Suprapubic skin (tissue), 4 donors: ENCODE results near the gene POLR3A.
"Not testable (repeated sequence)": the region's sequence is repeated elsewhere in the genome, so short reads cannot be mapped to it uniquely, and the experiment has no call there.

ENCODE experiments used
- CTCF ChIP-seq, 2 donors: fragments of 200-600 bp in 1 of 2; fragments of 450-650 bp in 1 of 2; sonication (generic) in 1 of 2; IDR thresholded peaks; one replicate each; pipeline ENCODE4 v1.5.1; 2016 to 2019; ENCODE audit warnings: antibody characterized with exemption in 2 of 2, mild to moderate bottlenecking in 1 of 2, moderate library complexity in 1 of 2
- EP300 ChIP-seq: sonication (generic); formaldehyde crosslinking; IDR thresholded peaks from one replicate; pipeline ENCODE4 v1.6.1; 2017; ENCODE audit warnings: antibody characterized with exemption
- POLR2A ChIP-seq, 2 donors: fragments of 450-650 bp; IDR thresholded peaks; one replicate each; pipeline ENCODE4 v1.6.1; 2017; ENCODE audit warnings: antibody characterized with exemption in 2 of 2, mild to moderate bottlenecking in 2 of 2, moderate library complexity in 2 of 2
- POLR2AphosphoS5 ChIP-seq, 3 donors: sonication (generic); formaldehyde crosslinking; IDR thresholded peaks; one replicate each; pipeline ENCODE4 v1.6.1; 2017; ENCODE audit warnings: antibody characterized with exemption in 3 of 3

DNA sequence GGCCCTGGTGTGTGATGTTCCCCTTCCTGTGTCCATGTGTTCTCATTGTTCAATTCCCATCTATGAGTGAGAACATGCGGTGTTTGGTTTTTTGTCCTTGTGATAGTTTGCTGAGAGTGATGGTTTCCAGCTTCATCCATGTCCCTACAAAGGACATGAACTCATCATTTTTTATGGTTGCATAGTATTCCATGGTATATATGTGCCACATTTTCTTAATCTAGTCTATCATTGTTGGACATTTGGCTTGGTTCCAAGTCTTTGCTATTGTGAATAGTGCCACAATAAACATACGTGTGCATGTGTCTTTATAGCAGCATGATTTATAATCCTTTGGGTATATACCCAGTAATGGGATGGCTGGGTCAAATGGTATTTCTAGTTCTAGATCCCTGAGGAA lies 35.6 kb upstream of the POLR3A start:
- not testable (repeated sequence) for TF ChIP-seq CTCF (IDR thresholded peaks at IDR 0.05); POLR2AphosphoS5 (IDR thresholded peaks at IDR 0.05); POLR2A (IDR thresholded peaks at IDR 0.05); EP300
